GM19023 (cell line): ENCODE results near the gene FKBP15.

Experiments used
- ATAC-seq: cut with Tn5 transposase; IDR thresholded peaks from one replicate; pipeline ENCODE4 v1.9.1; 2021; ENCODE audit warnings: mild to moderate bottlenecking, moderate library complexity; ENCODE audit not compliant: unreplicated experiment

Gene FKBP15

DNA sequence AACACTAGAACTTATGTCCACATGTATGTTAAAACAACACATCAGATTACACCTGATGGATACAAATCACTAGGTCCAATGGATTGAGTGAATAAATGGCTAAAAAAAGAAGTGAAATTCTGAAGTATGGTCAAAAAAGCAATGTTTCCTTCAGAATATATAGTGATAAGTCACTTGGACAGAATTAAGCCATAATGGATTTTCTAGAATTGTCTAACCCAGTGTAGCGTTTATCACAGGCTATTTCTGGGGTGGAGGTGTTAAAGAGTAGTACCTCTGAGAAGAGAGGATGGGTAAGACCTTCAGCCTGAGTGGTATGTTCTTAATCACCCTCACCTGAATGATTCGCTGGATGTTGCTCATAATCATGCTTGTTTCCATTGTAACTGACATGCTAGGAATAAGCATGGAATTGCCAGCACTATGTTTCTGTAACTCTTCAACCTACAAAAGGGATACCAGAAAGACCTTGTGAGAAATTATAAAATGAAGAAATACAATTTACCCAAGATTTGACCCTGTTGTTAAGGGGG is 37.1 kb downstream of the FKBP15 start:
- ATAC-seq = no peak

GRCh38 chr9:113181165-113181564 is 39.9 kb downstream of the FKBP15 start:
- no peak for ATAC-seq

DNA sequence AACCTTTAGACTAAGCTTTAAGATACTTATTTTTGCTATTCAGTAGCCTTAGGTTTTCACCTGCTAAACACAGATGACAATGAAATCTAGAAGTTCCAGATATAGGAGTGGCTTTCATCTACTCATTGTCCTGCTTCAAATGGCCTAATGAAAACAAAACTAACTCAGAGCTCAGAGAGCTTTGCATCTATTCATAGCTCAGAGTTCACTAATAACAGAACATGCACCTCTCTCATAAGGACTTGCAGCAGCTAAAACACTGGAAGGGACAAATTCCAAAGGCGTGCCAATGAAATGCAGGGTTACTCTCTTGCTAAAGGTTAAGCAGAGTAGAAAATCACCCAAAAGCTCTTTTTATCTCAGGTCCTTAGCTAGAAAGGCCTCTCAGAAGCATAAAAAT is 41.2 kb downstream of the FKBP15 start:
- peak; percentile 55 for ATAC-seq

GRCh38 chr9:113178087-113178486 is 43.0 kb downstream of the FKBP15 start:
- no peak for ATAC-seq

DNA sequence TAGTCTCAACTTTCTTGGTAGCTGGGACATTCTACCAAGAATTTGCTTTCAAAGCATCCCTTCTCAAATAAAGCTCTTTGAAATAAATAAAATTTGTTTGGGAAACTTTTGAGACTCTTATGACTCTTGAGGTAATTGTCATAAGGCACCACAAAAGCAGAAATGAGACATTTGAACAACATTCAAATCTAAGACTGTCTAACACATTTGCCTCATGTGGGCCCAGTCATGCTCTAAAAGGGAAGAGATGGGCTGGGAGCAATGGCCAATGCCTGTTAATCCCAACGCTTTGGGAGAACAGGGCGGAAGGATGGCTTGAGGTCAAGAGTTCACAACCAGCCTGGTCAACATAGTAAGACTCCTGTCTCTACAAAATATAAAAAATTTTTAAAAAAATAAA is 43.8 kb downstream of the FKBP15 start:
- ATAC-seq = no peak

DNA sequence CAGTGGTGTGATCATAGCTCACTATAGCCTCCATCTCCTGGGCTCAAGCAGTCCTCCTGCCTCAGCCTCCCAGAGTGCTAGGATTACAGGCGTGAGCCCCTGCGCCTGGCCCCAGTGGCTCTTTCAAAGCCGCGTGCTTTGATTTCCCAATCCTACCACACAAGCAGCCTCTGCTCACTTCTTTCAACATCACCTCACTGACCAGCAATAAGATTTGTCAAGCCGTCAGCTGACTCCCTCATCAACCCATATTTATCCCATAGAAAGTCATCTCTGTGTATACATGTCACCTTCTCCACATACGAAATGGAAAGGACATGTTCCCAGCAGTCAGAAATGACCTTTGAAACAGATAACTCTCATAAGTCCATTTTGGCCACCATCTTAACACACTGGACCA is 44.3 kb downstream of the FKBP15 start:
- no peak for ATAC-seq

DNA sequence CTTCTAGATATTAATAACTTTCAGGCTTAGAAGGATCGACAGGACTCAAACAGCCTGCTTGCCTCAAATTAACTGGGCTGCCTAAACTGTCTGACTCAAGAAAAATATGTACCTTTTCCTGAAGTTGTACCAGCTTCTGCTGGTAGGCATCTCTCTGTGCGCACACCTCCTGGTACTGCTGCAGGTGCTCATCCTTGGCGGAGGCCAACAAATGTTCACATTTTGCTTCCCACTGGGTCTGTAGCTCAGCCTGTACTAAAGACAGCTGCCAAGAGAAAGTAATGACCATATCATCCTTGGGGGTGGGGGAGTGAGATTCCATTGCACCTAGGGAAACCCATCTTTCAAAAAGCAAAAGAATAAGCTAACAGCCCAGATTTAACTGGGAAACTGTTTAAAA is 47.7 kb downstream of the FKBP15 start:
- ATAC-seq = no peak

GRCh38 chr9:113168809-113169208 is 52.3 kb downstream of the FKBP15 start:
- no peak for ATAC-seq

DNA sequence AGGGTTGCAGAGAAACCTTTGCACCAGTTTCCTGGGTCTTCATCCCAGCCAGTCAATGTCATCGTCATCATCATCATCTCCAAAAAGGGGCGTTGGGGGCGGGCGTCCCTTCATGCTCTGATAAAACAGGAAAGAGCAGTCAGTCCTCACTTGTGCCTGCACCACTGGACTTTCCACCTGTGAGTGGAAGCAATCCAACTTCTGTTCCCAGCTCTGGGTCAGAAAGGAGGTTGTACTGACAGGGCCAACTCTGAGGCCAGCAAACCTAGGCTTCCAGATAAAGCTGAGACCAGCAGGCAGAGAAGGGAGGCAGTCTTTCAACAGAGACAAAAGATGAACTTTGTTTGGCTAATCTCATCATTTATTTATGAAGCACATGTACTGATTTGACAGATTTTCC is 55.0 kb downstream of the FKBP15 start:
- ATAC-seq = no peak

GRCh38 chr9:113164536-113165300 is 56.4 kb downstream of the FKBP15 start:
- no peak for ATAC-seq

GRCh38 chr9:113163001-113163400 is 58.1 kb downstream of the FKBP15 start:
- ATAC-seq = no peak

DNA sequence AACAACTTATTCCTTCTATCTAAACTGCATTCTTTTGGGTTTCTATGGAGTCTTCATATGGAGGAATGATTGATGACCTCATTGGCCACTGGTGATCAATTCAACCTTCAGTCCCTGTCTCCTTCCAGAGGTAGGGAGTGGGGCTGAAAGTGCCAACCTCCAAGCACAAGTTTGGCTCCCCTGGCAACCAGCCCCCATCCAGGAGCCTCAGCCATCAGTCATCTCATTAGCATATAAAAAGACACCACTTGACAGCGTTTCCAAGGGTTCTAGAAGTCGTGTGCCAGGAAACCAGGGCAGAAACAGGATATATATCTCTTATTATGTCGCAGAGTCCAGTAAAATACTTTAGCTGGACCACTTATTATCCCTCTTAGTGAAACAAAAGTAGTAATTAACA is 60.5 kb downstream of the FKBP15 start:
- ATAC-seq = no peak

GRCh38 chr9:113158446-113158845 is 62.6 kb downstream of the FKBP15 start:
- no peak for ATAC-seq

DNA sequence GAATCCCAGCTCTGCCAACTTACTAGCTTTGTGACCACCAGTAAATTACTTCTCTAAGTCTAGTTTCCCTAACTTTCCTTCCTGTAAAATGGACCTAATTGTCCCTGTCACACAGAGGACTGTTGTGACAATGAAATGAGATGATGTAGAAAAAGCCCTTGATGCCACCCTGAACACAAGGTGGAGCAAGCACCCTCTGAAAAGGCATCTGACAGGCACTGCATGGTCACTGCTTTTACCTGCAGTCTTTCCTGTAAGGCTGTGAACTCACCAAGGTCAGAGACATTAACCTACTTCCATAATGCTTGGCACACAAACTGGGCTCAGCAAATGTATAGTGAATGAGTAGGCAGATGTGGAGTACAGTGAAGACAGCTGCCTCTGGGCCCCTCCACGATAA is 64.2 kb downstream of the FKBP15 start:
- ATAC-seq = no peak

GRCh38 chr9:113155911-113156588 is 65.0 kb downstream of the FKBP15 start:
- ATAC-seq = no peak

DNA sequence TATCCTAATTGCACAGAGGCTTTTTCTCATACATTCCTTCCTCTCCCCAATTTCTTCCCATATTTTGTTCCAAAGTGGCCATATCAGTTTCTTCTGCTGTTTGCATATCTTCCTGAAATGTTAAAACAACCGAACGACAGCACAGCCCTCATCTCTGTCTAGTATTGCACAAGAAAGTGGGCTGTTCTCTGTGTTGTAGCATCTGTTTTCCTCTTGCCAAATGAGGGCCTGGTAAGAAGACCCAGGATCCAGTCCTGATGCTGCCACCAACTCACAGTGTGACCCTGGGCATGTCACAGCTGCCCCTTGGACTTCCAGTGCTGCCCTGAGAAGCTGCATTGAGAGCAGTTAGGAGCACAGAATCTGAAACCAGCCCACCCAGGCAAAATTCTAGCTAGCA is 66.1 kb downstream of the FKBP15 start:
- ATAC-seq = no peak

DNA sequence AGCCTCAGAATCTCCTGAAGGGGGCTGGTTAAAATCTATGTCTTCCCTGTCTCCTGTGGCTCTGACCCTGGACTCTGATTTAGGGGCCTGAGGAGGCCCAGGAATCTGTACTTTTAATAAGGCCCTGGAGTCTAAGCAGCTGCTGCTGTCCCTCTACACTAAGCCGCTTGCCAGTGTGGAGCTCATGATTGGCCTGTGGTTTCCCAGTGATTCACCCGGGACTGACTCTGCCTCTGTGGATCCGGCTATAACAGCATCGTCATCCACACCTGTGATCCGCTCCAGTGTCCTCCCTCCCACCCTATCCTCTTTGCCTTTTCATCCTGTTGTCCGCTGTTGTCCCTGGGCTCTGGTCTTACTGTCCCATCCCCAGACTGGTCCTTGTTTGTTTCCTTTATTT is 66.6 kb downstream of the FKBP15 start:
- ATAC-seq = no peak

DNA sequence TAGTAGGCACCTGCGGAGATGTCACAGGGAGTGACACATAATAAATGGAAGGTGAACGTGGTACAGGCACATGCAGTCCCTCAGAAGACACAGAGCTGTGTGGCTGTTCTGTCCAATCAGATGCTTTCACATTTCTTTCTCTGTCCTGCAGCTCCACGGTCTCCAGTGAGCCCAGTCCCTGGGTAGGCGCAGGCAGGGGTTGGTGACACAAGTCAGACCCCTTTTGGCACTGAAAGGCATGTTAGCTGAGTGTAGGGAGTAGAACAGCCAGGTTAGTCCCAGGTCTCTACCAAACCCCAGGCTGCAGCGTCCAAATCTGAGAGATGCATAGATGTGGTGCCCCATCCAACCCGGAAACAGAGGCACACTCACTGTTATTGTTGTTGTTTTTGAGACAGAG is 67.5 kb downstream of the FKBP15 start:
- ATAC-seq = no peak

- ATAC-seq = no peak
Measured at GRCh38 chr9:113152699-113153098, 68.4 kb downstream of the FKBP15 start.

GRCh38 chr9:113151696-113152630 is 69.1 kb downstream of the FKBP15 start:
- ATAC-seq = no peak
